ENCODE measurements around the gene TSPAN17. TPM values are rescaled to one million over a fixed set of nuclear protein-coding genes. Genes with fewer than 3 reads are reported as not detected.

Gene TSPAN17
- total and polyA plus RNA-seq, 4 donors, result 20.8 to 55.1 (median 41.7) TPM

GRCh38 chr5:176609724-176610434, 37.4 kb upstream of the TSPAN17 start, which contains the start of gene GPRIN1:
TSS of gene GPRIN1 (minus strand) at chr5:176610156. CDS start at chr5:176599834, 10,322 bp downstream.
- peak in 4 of 6 donors; percentile 61 to 94 (median 87) for DNase-seq (ENCODE audit: low read depth in 4 of 6, low spot score in 6 of 6)
- under 1% methylated on average over 97 of the region's 101 CpGs for WGBS (ENCODE audit: insufficient coverage)
- no peaks in the 10 kb centered on the region for H3K27me3 ChIP-seq (ENCODE audit: control insufficient read depth, insufficient read depth, low read length)
- no peaks in the 10 kb centered on the region for H3K9me3 ChIP-seq (ENCODE audit: control insufficient read depth, insufficient read depth, low read length)
- H3K4me3 ChIP-seq (ENCODE audit: low read depth, low read length), result peak within 1 kb of the TSS; percentile 56
- H3K27ac ChIP-seq (ENCODE audit: low read depth, low read length), result no peak within 1 kb of the TSS
- H3K4me1 ChIP-seq (ENCODE audit: control insufficient read depth, insufficient read depth, low read length), result peaks cover 43% of the 10 kb centered on the region
- peaks cover 4% of the 10 kb centered on the region for H3K36me3 ChIP-seq (ENCODE audit: control insufficient read depth, insufficient read depth, low read length)

- 0% methylated on average over 10 of the region's 31 CpGs for WGBS (ENCODE audit: insufficient coverage)
- no peaks in the 10 kb centered on the region for H3K27me3 ChIP-seq (ENCODE audit: control insufficient read depth, insufficient read depth, low read length)
- no peak overlapping the region for H3K27ac ChIP-seq (ENCODE audit: low read depth, low read length)
- peak in 2 of 6 donors; percentile 71 to 87 for DNase-seq (ENCODE audit: low read depth in 4 of 6, low spot score in 6 of 6)
- H3K4me1 ChIP-seq (ENCODE audit: control insufficient read depth, insufficient read depth, low read length), result peaks cover 43% of the 10 kb centered on the region
- no peaks in the 10 kb centered on the region for H3K9me3 ChIP-seq (ENCODE audit: control insufficient read depth, insufficient read depth, low read length)
- peak overlapping the region; percentile 56 for H3K4me3 ChIP-seq (ENCODE audit: low read depth, low read length)
- peaks cover 4% of the 10 kb centered on the region for H3K36me3 ChIP-seq (ENCODE audit: control insufficient read depth, insufficient read depth, low read length)
Measured at GRCh38 chr5:176610435-176610773, 36.9 kb upstream of the TSPAN17 start.

- 26% methylated on average over 9 of the region's 10 CpGs for WGBS (ENCODE audit: insufficient coverage)
- no peaks in the 10 kb centered on the region for H3K9me3 ChIP-seq (ENCODE audit: control insufficient read depth, insufficient read depth, low read length)
- no peak overlapping the region for H3K27ac ChIP-seq (ENCODE audit: low read depth, low read length)
- H3K4me1 ChIP-seq (ENCODE audit: control insufficient read depth, insufficient read depth, low read length), result peaks cover 37% of the 10 kb centered on the region
- DNase-seq (ENCODE audit: low read depth in 4 of 6, low spot score in 6 of 6), result peak in 2 of 6 donors; percentile 57 to 80
- no peaks in the 10 kb centered on the region for H3K27me3 ChIP-seq (ENCODE audit: control insufficient read depth, insufficient read depth, low read length)
- no peak overlapping the region for H3K4me3 ChIP-seq (ENCODE audit: low read depth, low read length)
- H3K36me3 ChIP-seq (ENCODE audit: control insufficient read depth, insufficient read depth, low read length), result no peaks in the 10 kb centered on the region
Measured at GRCh38 chr5:176611435-176611834, 35.8 kb upstream of the TSPAN17 start.

- WGBS (ENCODE audit: insufficient coverage), result 83% methylated on average over 6 of the region's 6 CpGs
- no peak for DNase-seq (ENCODE audit: low read depth in 4 of 6, low spot score in 6 of 6)
- Histone ChIP-seq H3K36me3 (ENCODE audit: control insufficient read depth, insufficient read depth, low read length) (no peaks in the 10 kb centered on the region), H3K4me3 (ENCODE audit: low read depth, low read length) (no peak overlapping the region), H3K27me3 (ENCODE audit: control insufficient read depth, insufficient read depth, low read length) (no peaks in the 10 kb centered on the region), H3K4me1 (ENCODE audit: control insufficient read depth, insufficient read depth, low read length) (peaks cover 39% of the 10 kb centered on the region), H3K27ac (ENCODE audit: low read depth, low read length) (no peak overlapping the region), H3K9me3 (ENCODE audit: control insufficient read depth, insufficient read depth, low read length) (no peaks in the 10 kb centered on the region)
Measured at GRCh38 chr5:176612008-176612407, 35.3 kb upstream of the TSPAN17 start.

- H3K27ac ChIP-seq (ENCODE audit: low read depth, low read length), result no peak overlapping the region
- no peaks in the 10 kb centered on the region for H3K9me3 ChIP-seq (ENCODE audit: control insufficient read depth, insufficient read depth, low read length)
- no peaks in the 10 kb centered on the region for H3K36me3 ChIP-seq (ENCODE audit: control insufficient read depth, insufficient read depth, low read length)
- no peaks in the 10 kb centered on the region for H3K27me3 ChIP-seq (ENCODE audit: control insufficient read depth, insufficient read depth, low read length)
- H3K4me1 ChIP-seq (ENCODE audit: control insufficient read depth, insufficient read depth, low read length), result peaks cover 41% of the 10 kb centered on the region
- no peak overlapping the region for H3K4me3 ChIP-seq (ENCODE audit: low read depth, low read length)
- 74% methylated on average over 2 of the region's 2 CpGs for WGBS (ENCODE audit: insufficient coverage)
- no peak for DNase-seq (ENCODE audit: low read depth in 4 of 6, low spot score in 6 of 6)
Measured at GRCh38 chr5:176612855-176613254, 34.4 kb upstream of the TSPAN17 start.

- Histone ChIP-seq H3K36me3 (ENCODE audit: control insufficient read depth, insufficient read depth, low read length) (peaks cover 6% of the 10 kb centered on the region), H3K27ac (ENCODE audit: low read depth, low read length) (no peak overlapping the region)
Measured at GRCh38 chr5:176614805-176615478, 32.3 kb upstream of the TSPAN17 start.

GRCh38 chr5:176616511-176616910, 30.8 kb upstream of the TSPAN17 start:
- peaks cover 29% of the 10 kb centered on the region for H3K27me3 ChIP-seq (ENCODE audit: control insufficient read depth, insufficient read depth, low read length)
- H3K27ac ChIP-seq (ENCODE audit: low read depth, low read length), result no peak overlapping the region
- WGBS (ENCODE audit: insufficient coverage), result 57% methylated on average over 4 of the region's 7 CpGs
- peaks cover 8% of the 10 kb centered on the region for H3K36me3 ChIP-seq (ENCODE audit: control insufficient read depth, insufficient read depth, low read length)
- no peaks in the 10 kb centered on the region for H3K9me3 ChIP-seq (ENCODE audit: control insufficient read depth, insufficient read depth, low read length)
- H3K4me3 ChIP-seq (ENCODE audit: low read depth, low read length), result no peak overlapping the region
- DNase-seq (ENCODE audit: low read depth in 4 of 6, low spot score in 6 of 6), result peak in 1 of 6 donors; percentile 74
- H3K4me1 ChIP-seq (ENCODE audit: control insufficient read depth, insufficient read depth, low read length), result peaks cover 57% of the 10 kb centered on the region

More at GRCh38 chr5:176614805-176615478, 32.3 kb upstream of the TSPAN17 start:
- no peak for DNase-seq (ENCODE audit: low read depth in 4 of 6, low spot score in 6 of 6)
- Histone ChIP-seq H3K9me3 (ENCODE audit: control insufficient read depth, insufficient read depth, low read length) (no peaks in the 10 kb centered on the region), H3K27me3 (ENCODE audit: control insufficient read depth, insufficient read depth, low read length) (peaks cover 13% of the 10 kb centered on the region), H3K4me1 (ENCODE audit: control insufficient read depth, insufficient read depth, low read length) (peaks cover 45% of the 10 kb centered on the region), H3K4me3 (ENCODE audit: low read depth, low read length) (no peak overlapping the region)
- 85% methylated on average over 3 of the region's 8 CpGs for WGBS (ENCODE audit: insufficient coverage)

- H3K4me3 ChIP-seq (ENCODE audit: low read depth, low read length), result peak overlapping the region; percentile 27
- WGBS (ENCODE audit: insufficient coverage), result 14% methylated on average over 16 of the region's 19 CpGs
- H3K36me3 ChIP-seq (ENCODE audit: control insufficient read depth, insufficient read depth, low read length), result peaks cover 12% of the 10 kb centered on the region
- H3K9me3 ChIP-seq (ENCODE audit: control insufficient read depth, insufficient read depth, low read length), result no peaks in the 10 kb centered on the region
- peaks cover 52% of the 10 kb centered on the region for H3K4me1 ChIP-seq (ENCODE audit: control insufficient read depth, insufficient read depth, low read length)
- H3K27ac ChIP-seq (ENCODE audit: low read depth, low read length), result no peak overlapping the region
- peaks cover 31% of the 10 kb centered on the region for H3K27me3 ChIP-seq (ENCODE audit: control insufficient read depth, insufficient read depth, low read length)
- DNase-seq (ENCODE audit: low read depth in 4 of 6, low spot score in 6 of 6), result no peak
Measured at GRCh38 chr5:176618783-176619182, 28.5 kb upstream of the TSPAN17 start.

- Histone ChIP-seq H3K27me3 (ENCODE audit: control insufficient read depth, insufficient read depth, low read length) (peaks cover 31% of the 10 kb centered on the region), H3K9me3 (ENCODE audit: control insufficient read depth, insufficient read depth, low read length) (no peaks in the 10 kb centered on the region), H3K4me1 (ENCODE audit: control insufficient read depth, insufficient read depth, low read length) (peaks cover 48% of the 10 kb centered on the region), H3K27ac (ENCODE audit: low read depth, low read length) (no peak overlapping the region), H3K36me3 (ENCODE audit: control insufficient read depth, insufficient read depth, low read length) (peaks cover 16% of the 10 kb centered on the region), H3K4me3 (ENCODE audit: low read depth, low read length) (peak overlapping the region; percentile 27)
- WGBS (ENCODE audit: insufficient coverage), result under 1% methylated on average over 30 of the region's 31 CpGs
- DNase-seq (ENCODE audit: low read depth in 4 of 6, low spot score in 6 of 6), result peak in 4 of 6 donors; percentile 82 to 98 (median 94)
Measured at GRCh38 chr5:176619203-176619568, 28.1 kb upstream of the TSPAN17 start.

Data from spinal cord (tissue), 10 donors.